Measurements from ENCODE around the gene TM4SF1.

DNA sequence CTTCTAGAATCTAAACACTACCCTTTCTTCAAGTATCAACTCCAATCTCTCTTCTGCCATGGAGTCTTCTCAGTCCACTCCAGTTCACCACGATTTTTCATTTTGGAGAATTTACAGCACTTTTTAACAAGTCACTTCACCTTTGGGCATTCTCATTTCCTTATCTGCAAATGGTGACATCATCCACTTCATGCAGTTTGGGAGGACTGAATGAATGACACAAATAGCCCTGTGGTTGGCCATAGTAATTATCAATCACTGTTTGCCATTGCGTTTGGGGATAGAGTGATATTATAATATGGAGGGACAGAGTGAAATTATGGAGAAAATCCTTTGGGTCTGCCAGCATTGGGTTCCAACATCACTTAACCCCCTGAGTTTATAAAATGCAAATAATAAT is 38.0 kb upstream of the TM4SF1 start:
- TF ChIP-seq ZNF331 (CRISPR knock-in tag; IDR thresholded peaks at IDR 0.05; ENCODE audit: low read depth) (no peak), JUNB (IDR thresholded peaks at IDR 0.05; ENCODE audit: unreplicated experiment) (no peak)
- TF ChIP-seq, protein P1, sequence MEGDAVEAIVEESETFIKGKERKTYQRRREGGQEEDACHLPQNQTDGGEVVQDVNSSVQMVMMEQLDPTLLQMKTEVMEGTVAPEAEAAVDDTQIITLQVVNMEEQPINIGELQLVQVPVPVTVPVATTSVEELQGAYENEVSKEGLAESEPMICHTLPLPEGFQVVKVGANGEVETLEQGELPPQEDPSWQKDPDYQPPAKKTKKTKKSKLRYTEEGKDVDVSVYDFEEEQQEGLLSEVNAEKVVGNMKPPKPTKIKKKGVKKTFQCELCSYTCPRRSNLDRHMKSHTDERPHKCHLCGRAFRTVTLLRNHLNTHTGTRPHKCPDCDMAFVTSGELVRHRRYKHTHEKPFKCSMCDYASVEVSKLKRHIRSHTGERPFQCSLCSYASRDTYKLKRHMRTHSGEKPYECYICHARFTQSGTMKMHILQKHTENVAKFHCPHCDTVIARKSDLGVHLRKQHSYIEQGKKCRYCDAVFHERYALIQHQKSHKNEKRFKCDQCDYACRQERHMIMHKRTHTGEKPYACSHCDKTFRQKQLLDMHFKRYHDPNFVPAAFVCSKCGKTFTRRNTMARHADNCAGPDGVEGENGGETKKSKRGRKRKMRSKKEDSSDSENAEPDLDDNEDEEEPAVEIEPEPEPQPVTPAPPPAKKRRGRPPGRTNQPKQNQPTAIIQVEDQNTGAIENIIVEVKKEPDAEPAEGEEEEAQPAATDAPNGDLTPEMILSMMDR (conservative IDR thresholded peaks at IDR 0.05; ENCODE audit: low read depth in 2 of 2) = no peak
